Measurements from ENCODE around the gene TRAPPC11. TPM values are rescaled to one million over a fixed set of nuclear protein-coding genes. Genes with fewer than 3 reads are reported as not detected.

The TRAPPC11 gene
- total RNA-seq, 1 experiment from 2014 or later = 32.2 TPM

GRCh38 chr4:183681119-183681518, 22.0 kb downstream of the TRAPPC11 start:
- Histone ChIP-seq H3K23ac (ENCODE audit: insufficient read length, low read depth, low read length) (no peak overlapping the region), H2AK5ac (ENCODE audit: insufficient read length, low read length) (no peak overlapping the region), H3T11ph (ENCODE audit: low read length) (no peak overlapping the region), H3K9ac (ENCODE audit: extremely low read depth, insufficient read length, low read length) (no peak overlapping the region), H3K4me1 (ENCODE audit: insufficient read depth, low read length) (no peaks in the 10 kb centered on the region), H3K56ac (ENCODE audit: insufficient read length, low read depth, low read length) (no peak overlapping the region), H2BK15ac (ENCODE audit: low read depth, low read length) (no peak overlapping the region), H4K20me1 (ENCODE audit: control insufficient read depth, insufficient read depth, insufficient read length) (no peaks in the 10 kb centered on the region), H3K4ac (ENCODE audit: low read depth, low read length) (no peak overlapping the region), H2BK5ac (ENCODE audit: insufficient read length, low read length) (no peak overlapping the region), H2BK12ac (ENCODE audit: insufficient read length, low read depth, low read length) (no peak overlapping the region), H2AFZ (ENCODE audit: low read length) (no peak overlapping the region), H4K5ac (ENCODE audit: insufficient read length, low read depth, low read length) (no peak overlapping the region), H3K79me2 (ENCODE audit: insufficient read depth, low read length) (no peaks in the 10 kb centered on the region), H2BK20ac (ENCODE audit: low read depth, low read length, poor library complexity, severe bottlenecking) (no peak overlapping the region), H3K23me2 (ENCODE audit: insufficient read length, low read depth, low read length, poor library complexity, severe bottlenecking) (no peaks in the 10 kb centered on the region), H3K27me3 (ENCODE audit: insufficient read depth, low read length) (no peaks in the 10 kb centered on the region), H3K9me3 (ENCODE audit: control insufficient read depth, low read depth, low read length) (no peaks in the 10 kb centered on the region), H2BK120ac (ENCODE audit: low read depth, low read length, poor library complexity, severe bottlenecking) (no peak overlapping the region), H4K8ac (replicated peaks; ENCODE audit: insufficient read length, low read depth, low read length) (no peak overlapping the region), H3K79me1 (ENCODE audit: insufficient read depth, low read depth, low read length, poor library complexity, severe bottlenecking) (no peaks in the 10 kb centered on the region), H3K27ac (ENCODE audit: insufficient read length, low read depth, low read length) (no peak overlapping the region), H3K18ac (ENCODE audit: insufficient read length, low read depth, low read length) (no peak overlapping the region), H3K4me2 (ENCODE audit: insufficient read depth, insufficient read length, low read length) (no peak overlapping the region), H4K91ac (ENCODE audit: insufficient read length, low read depth, low read length) (no peak overlapping the region), H3K14ac (ENCODE audit: insufficient read depth, low read length) (no peak overlapping the region)
- no CpG with 5 or more reads among the region's 4 CpGs for WGBS (ENCODE audit: extremely low coverage, insufficient read length, low lambda C conversion rate)
- Mint-ChIP-seq H3K36me3 (ENCODE audit: insufficient read depth in 1 of 3, low read depth in 3 of 3) (peaks cover 13 to 65% (median 61%) of the 10 kb centered on the region in 3 experiments), H3K9me3 (no peaks in the 10 kb centered on the region), H3K27me3 (ENCODE audit: low read depth) (no peaks in the 10 kb centered on the region), H3K4me3 (no peak overlapping the region), H3K4me1 (no peaks in the 10 kb centered on the region), H3K27ac (no peak overlapping the region)
- TF ChIP-seq, protein P1, sequence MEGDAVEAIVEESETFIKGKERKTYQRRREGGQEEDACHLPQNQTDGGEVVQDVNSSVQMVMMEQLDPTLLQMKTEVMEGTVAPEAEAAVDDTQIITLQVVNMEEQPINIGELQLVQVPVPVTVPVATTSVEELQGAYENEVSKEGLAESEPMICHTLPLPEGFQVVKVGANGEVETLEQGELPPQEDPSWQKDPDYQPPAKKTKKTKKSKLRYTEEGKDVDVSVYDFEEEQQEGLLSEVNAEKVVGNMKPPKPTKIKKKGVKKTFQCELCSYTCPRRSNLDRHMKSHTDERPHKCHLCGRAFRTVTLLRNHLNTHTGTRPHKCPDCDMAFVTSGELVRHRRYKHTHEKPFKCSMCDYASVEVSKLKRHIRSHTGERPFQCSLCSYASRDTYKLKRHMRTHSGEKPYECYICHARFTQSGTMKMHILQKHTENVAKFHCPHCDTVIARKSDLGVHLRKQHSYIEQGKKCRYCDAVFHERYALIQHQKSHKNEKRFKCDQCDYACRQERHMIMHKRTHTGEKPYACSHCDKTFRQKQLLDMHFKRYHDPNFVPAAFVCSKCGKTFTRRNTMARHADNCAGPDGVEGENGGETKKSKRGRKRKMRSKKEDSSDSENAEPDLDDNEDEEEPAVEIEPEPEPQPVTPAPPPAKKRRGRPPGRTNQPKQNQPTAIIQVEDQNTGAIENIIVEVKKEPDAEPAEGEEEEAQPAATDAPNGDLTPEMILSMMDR (conservative IDR thresholded peaks at IDR 0.05) = no peak
- DNase-seq = no peak

Measured in H9 (cell line).